HS-27A (cell line): ENCODE data around the gene NCKAP1.
A peak's percentile ranks its signal among the peaks of the same experiment; 100 is the strongest.
"Not testable (repeated sequence)": the region's sequence is repeated elsewhere in the genome, so short reads cannot be mapped to it uniquely, and the experiment has no call there.

Experiments
- DNase-seq: peaks from one replicate; pipeline ENCODE4 v3.0.0-alpha.2; 2012; ENCODE audit warnings: low read depth, missing footprints

The NCKAP1 gene

GRCh38 chr2:183038341-183039300, at the start of gene NCKAP1:
Gene NCKAP1, minus strand, starts transcription at chr2:183038457. Its CDS starts 358 bp downstream, at chr2:183038099.
- no peak for DNase-seq

GRCh38 chr2:183081911-183082310, 43.7 kb upstream of the NCKAP1 start:
- no peak for DNase-seq

- no peak for DNase-seq
Measured at GRCh38 chr2:183079139-183079775, 41.0 kb upstream of the NCKAP1 start.

DNA sequence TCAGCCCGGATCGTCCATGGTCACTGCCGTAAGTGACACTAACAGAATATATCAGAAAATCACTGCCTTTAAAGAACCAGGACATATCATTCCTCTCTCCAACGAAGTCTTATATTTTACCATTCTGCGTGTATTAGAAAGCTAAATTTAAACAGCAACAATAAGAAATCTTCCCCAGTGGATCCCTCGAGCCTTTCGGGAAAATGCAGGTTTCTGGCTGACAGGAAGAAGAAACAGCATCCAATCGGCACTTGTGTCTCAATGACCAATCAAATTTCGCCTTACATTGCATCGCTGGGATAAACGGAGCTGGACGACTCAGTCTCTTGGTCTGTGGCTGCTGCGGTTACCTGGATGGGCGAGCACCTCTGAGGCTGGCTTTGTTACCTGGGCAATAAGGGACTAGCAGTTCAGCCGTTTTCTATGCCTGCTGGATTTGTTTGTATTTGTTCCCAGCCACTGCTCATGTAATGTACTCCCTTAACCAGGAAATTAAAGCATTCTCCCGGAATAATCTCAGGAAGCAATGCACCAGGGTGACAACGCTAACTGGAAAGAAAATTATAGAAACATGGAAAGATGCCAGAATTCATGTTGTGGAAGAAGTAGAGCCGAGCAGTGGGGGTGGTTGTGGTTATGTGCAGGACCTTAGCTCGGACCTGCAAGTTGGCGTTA, 40.3 kb upstream of the NCKAP1 start, which contains the start of gene DUSP19:
TSS of gene DUSP19 (plus strand) at position 284 of the 675 bp plus-strand sequence. CDS start at position 471, 187 bp downstream.
- peak; percentile 79 for DNase-seq

GRCh38 chr2:183078163-183078463, 39.9 kb upstream of the NCKAP1 start:
- no peak for DNase-seq

DNA sequence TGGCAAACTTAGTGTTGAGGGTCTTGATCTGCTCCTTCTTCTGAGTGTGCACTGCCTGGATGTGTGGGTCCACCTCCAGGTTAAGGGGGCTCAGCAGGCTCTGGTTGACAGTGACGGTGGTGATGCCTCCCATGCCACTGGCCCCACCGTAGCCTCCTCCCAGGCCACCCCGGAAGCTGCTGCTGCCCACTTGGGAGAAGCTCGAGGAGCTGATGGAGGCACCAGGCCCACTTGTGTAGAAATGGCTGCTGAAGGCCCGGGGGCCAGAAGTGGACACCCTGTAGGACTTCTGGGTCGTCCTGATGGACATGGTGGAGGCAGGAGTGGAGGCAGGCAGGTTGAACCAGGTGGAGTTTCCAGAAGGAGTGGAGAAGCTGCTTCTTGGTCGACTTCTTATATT, 33.9 kb upstream of the NCKAP1 start:
- DNase-seq: no peak

- DNase-seq: no peak
Measured at GRCh38 chr2:183070942-183071844, 32.9 kb upstream of the NCKAP1 start.

- no peak for DNase-seq
Measured at GRCh38 chr2:183069174-183069573, 30.9 kb upstream of the NCKAP1 start.

DNA sequence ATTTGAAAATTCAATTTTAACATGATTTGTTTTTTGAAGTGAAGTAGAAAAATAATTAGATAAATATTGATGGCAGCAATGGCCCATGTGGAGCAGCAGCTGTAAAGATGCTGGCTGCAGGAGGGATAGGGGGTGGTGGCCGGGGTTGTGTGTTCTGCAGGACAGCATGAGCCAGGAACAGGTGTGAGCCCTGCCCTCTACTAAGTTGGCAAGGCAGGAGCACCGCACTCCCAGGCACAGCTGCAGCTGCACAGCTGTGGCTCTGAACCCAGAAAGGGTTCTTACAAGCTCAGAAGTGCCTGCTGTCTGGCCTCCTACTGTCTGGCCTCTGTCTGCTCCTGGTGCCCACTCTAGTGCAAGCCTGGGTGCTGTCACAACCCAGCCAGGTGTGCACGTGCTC, 30.3 kb upstream of the NCKAP1 start:
- no peak for DNase-seq

DNA sequence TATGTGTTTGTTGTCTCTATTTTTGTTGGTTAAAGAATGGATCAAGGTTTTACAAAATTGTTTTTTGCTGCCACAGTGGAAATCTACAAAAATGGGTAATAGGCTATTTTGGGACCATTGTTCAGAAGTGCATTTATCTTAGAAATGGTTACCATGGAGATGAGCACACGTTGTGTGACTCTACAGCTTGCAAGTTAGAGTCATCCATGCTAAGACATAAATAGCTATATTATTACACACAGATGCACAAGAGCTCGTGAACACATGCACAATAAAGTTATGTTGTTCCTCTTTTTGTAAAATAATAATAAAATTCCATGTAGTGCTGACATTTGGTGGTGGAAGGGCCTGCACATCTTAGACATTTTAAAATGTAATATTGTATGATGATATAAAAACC, 24.8 kb upstream of the NCKAP1 start:
- no peak for DNase-seq

DNA sequence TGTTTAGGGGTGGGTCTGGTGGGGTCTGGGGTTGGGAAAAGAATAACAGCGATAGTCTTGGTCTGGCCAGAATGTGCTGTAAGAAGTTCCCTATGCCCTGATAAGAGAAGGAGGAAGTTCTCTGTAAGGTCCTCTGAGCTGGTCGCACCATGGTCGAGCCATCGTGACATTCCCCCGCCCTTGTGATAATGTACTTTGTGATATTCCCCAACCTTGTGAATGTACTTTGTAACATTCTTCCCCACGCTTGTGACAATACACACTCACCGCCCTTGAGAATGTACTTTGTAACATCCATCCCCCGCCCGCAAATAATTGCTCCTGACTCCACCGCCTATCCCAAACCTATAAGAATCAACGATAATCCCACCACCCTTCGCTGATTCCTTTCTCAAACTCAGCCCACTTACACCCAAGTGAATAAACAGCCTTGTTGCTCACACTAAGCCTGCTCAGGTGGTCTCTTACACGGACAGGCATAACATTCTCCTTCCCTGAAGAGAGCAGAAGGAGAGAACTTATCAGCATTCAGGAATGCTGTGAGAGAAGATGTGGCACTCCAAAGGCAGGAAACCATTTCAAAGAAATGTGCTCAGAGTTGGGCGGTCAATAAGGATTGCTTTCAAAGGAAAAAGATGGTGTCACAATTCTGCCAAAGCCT, 22.4 kb upstream of the NCKAP1 start:
- no peak for DNase-seq

GRCh38 chr2:183059561-183059960, 21.3 kb upstream of the NCKAP1 start:
- DNase-seq: no peak

DNA sequence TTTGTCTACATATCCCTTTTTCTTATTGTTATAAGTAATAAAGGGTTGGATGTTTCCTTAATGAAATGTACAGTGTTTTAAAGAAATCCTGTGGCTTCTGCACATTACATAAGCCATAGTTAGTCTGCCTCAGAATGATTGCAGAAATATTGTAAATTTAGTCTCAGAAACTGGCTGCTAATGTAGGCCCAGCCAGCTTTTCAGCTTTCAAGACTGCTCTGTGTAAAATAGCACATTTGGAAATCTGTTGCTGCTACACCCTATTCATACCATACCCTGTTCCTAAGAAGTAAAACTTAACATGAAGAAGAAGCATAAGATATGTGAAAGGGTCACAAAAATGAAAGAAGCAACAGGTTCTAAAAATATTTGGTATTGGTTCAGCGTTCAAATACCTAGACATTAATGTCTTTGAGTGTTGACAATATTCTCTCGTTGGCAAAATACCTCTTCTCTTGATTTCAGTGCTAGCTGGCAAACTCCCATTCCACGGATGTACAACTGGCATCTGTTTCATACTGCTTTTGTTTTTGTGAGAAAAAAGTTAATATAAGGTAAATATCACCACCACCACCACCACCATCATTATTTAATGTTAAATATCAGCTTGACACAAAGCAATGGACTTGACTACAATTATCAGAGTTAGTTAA, 19.2 kb upstream of the NCKAP1 start:
- no peak for DNase-seq

DNA sequence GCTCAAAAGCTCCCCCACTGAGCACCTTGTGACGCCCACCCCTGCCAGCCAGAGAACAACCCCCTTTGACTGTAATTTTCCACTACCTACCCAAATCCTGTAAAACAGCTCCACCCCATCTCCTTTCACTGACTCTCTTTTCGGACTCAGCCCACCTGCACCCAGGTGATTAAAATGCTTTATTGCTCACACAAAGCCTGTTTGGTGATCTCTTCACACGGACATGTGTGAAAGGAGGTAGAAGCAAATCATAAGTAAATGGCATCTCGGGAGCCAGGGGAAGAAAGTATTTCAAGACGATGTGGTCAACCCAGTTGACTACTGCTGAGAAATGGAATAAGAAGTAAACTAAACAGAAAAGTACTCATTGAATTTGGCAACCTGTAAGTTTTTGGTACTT, 11.2 kb upstream of the NCKAP1 start:
- DNase-seq: no peak

GRCh38 chr2:183047486-183048125, 9.3 kb upstream of the NCKAP1 start:
- DNase-seq: not testable (repeated sequence)

GRCh38 chr2:183043580-183043979, 5.3 kb upstream of the NCKAP1 start:
- not testable (repeated sequence) for DNase-seq

- DNase-seq: no peak
Measured at GRCh38 chr2:183040604-183041003, 2.3 kb upstream of the NCKAP1 start.

DNA sequence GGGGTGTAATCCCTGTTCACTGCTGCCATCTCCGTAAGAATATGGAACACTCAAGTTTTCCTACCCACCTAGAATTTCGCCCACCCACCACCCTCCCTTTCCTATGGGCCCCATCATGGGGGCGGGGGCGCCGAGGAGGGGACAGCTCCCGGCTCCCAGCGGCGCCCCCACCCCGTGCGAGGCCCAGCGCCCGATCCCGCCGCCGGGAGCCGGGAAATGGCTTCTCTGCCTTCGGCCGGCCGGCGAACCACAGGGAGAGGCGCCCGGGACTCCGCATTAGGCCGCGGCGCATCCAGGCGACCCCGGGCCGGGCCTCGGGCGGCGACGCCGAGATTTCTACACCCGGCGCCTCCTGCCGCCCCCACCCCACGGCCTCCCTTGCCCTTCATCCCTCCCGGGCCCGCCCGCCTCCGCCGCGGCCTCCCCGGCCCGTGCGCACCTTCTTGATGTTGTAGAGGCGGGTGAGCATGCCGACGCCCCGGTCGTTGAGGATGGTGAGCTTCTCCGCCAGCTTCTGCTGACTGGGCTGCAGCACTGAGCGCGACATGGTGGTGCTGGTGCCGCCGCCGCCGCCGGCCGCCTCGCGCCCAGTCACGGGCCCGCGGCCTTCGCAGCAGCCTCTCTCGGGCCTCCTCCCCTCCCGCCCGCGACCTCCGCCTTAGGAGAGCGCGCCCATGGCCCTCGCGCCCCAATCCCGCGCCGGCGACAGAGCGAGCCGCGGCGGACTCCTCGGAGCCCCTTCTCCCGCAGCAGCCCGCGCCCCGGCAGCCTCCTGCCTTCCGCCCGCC, 510 bp downstream of the NCKAP1 start:
- no peak for DNase-seq

- no peak for DNase-seq
Measured at GRCh38 chr2:183037074-183037552, 1.1 kb downstream of the NCKAP1 start.
